ENCODE measurements around the gene RCE1.

- TF ChIP-seq CTCF (conservative IDR thresholded peaks at IDR 0.05; ENCODE audit: low read depth, low read length) (no peak), EZH2 (IDR thresholded peaks at IDR 0.05; ENCODE audit: borderline replicate concordance, low read depth, low read length, poor library complexity, severe bottlenecking) (no peak)
Measured at GRCh38 chr11:66844496-66845142, 1.4 kb downstream of the RCE1 start.

All from A673 (cell line).